H1 (cell line): ENCODE data around the gene CTDP1. TPM values are rescaled to one million over a fixed set of nuclear protein-coding genes. Genes with fewer than 3 reads are reported as not detected.

Source experiments
- CTCF ChIA-PET: fragments of 300-600 bp; sonication (Branson Sonifier 250); formaldehyde crosslinking; loops from one replicate; lab custom pipeline; 2021; ENCODE audit not compliant: partially characterized antibody; lab: Charles Lee
- POLR2A ChIA-PET: fragments of 300-600 bp; sonication (Branson Sonifier 250); formaldehyde crosslinking; loops from one replicate; lab custom pipeline; 2021; ENCODE audit warnings: inconsistent platforms; ENCODE audit not compliant: partially characterized antibody; lab: Charles Lee
- DNase-seq, 2 experiments: peaks; one replicate each; pipeline versions ENCODE4 v3.0.0 to v3.0.0-alpha.2; 2010 to 2022; ENCODE audit warnings: low spot score in 2 of 2, low read depth in 1 of 2, mixed read lengths in 1 of 2
- FAIRE-seq: peaks from 2 replicates; lab custom pipeline; 2011; peaks lifted over from hg19 to GRCh38; lab: Jason Lieb, UNC
- H2AFZ ChIP-seq: 2 replicates; pipeline ENCODE4 v1.8.1; 2012; ENCODE audit warnings: low read length, inconsistent platforms
- H2AK5ac ChIP-seq: 2 replicates; pipeline ENCODE4 v1.6.1; 2013; ENCODE audit warnings: low read depth, low read length
- H2BK120ac ChIP-seq: replicated peaks from 2 replicates; pipeline ENCODE3; 2013; ENCODE audit warnings: low read depth, low read length, inconsistent platforms
- H2BK12ac ChIP-seq: 2 replicates; pipeline ENCODE4 v1.6.1; 2013; ENCODE audit warnings: low read depth, low read length
- H2BK15ac ChIP-seq: 2 replicates; pipeline ENCODE4 v1.6.1; 2013; ENCODE audit warnings: low read length
- H2BK20ac ChIP-seq: 2 replicates; pipeline ENCODE4 v1.6.1; 2013; ENCODE audit warnings: low read length
- H2BK5ac ChIP-seq: 2 replicates; pipeline ENCODE4 v1.6.1; 2013; ENCODE audit warnings: low read depth, low read length
- H3K14ac ChIP-seq: 2 replicates; pipeline ENCODE4 v1.6.1; 2013; ENCODE audit warnings: inconsistent platforms; ENCODE audit not compliant: insufficient read length
- H3K18ac ChIP-seq: 2 replicates; pipeline ENCODE4 v1.6.1; 2013; ENCODE audit warnings: low read length; ENCODE audit errors: extremely low read depth
- H3K23ac ChIP-seq: 2 replicates; pipeline ENCODE4 v1.6.1; 2013; ENCODE audit warnings: inconsistent platforms; ENCODE audit not compliant: insufficient read length
- H3K23me2 ChIP-seq: 2 replicates; pipeline ENCODE4 v1.6.1; 2013; ENCODE audit warnings: low read depth, low read length
- H3K27ac ChIP-seq: 2 replicates; pipeline ENCODE4 v1.6.1; 2011; ENCODE audit warnings: low read depth, low read length, inconsistent platforms
- H3K27me3 ChIP-seq, 4 experiments: replicated peaks in 1 of 4; 1 replicate in 1 of 4; 2 replicates in 3 of 4; pipeline versions ENCODE4 v1.6.1 to v1.8.1; 2011 to 2013; ENCODE audit warnings: low read length in 3 of 4, mild to moderate bottlenecking in 3 of 4, inconsistent platforms in 2 of 4, mixed read lengths in 2 of 4, moderate library complexity in 1 of 4; ENCODE audit not compliant: control insufficient read depth in 3 of 4, insufficient read depth in 3 of 4; ENCODE audit errors: extremely low read depth in 1 of 4
- H3K36me3 ChIP-seq, 4 experiments: 2 replicates each; pipeline versions ENCODE4 v1.6.1 to v1.8.1; 2011 to 2013; ENCODE audit warnings: mild to moderate bottlenecking in 4 of 4, low read length in 3 of 4, moderate library complexity in 2 of 4, control low read depth in 1 of 4, inconsistent platforms in 1 of 4; ENCODE audit not compliant: insufficient read depth in 4 of 4, control insufficient read depth in 2 of 4
- H3K4ac ChIP-seq: replicated peaks from 2 replicates; pipeline ENCODE3; 2013; ENCODE audit warnings: low read length, low read depth, mixed read lengths, inconsistent platforms; ENCODE audit not compliant: insufficient read length
- H3K4me1 ChIP-seq, 4 experiments: replicated peaks in 1 of 4; 1 replicate in 1 of 4; 2 replicates in 3 of 4; pipeline versions ENCODE4 v1.6.1 to v1.8.1; 2011 to 2013; ENCODE audit warnings: low read length in 3 of 4, inconsistent platforms in 2 of 4, mixed read lengths in 1 of 4; ENCODE audit not compliant: insufficient read depth in 4 of 4, control insufficient read depth in 3 of 4
- H3K4me2 ChIP-seq, 2 experiments: 2 replicates each; pipeline versions ENCODE4 v1.6.1 to v1.8.1; 2011 to 2013; ENCODE audit warnings: low read depth in 2 of 2, low read length in 2 of 2, control low read depth in 1 of 2, inconsistent platforms in 1 of 2, mild to moderate bottlenecking in 1 of 2; ENCODE audit not compliant: insufficient read depth in 1 of 2
- H3K4me3 ChIP-seq, 4 experiments: fragments of 200-600, 300-600 bp in 1 of 4; sonication (generic), shearing (Covaris generic), sonication (Bioruptor Twin) in 1 of 4; 2 replicates each; pipeline versions ENCODE4 v1.5.1 to v1.8.1; 2011 to 2016; ENCODE audit warnings: low read length in 4 of 4, low read depth in 3 of 4, control low read depth in 2 of 4, inconsistent platforms in 2 of 4, mild to moderate bottlenecking in 2 of 4, mixed read lengths in 1 of 4, moderate library complexity in 1 of 4; ENCODE audit not compliant: insufficient read depth in 2 of 4; ENCODE audit errors: extremely low read depth in 1 of 4
- H3K56ac ChIP-seq: replicated peaks from 2 replicates; pipeline ENCODE3; 2013; ENCODE audit warnings: low read depth, mild to moderate bottlenecking, mixed read lengths, low read length, inconsistent platforms; ENCODE audit not compliant: insufficient read length
- H3K79me1 ChIP-seq: 2 replicates; pipeline ENCODE4 v1.6.1; 2013; ENCODE audit warnings: low read depth, low read length, control low read depth
- H3K79me2 ChIP-seq, 2 experiments: 2 replicates each; pipeline versions ENCODE4 v1.6.1 to v1.8.1; 2012 to 2013; ENCODE audit warnings: low read length in 2 of 2, mild to moderate bottlenecking in 2 of 2, inconsistent platforms in 1 of 2; ENCODE audit not compliant: insufficient read depth in 2 of 2, control insufficient read depth in 1 of 2
- H3K9ac ChIP-seq, 4 experiments: replicated peaks in 1 of 4; 1 replicate in 1 of 4; 2 replicates in 3 of 4; pipeline versions ENCODE4 v1.6.1 to v1.8.1; 2011 to 2013; ENCODE audit warnings: low read depth in 3 of 4, low read length in 3 of 4, control low read depth in 2 of 4, mild to moderate bottlenecking in 2 of 4, moderate library complexity in 2 of 4, inconsistent platforms in 1 of 4; ENCODE audit errors: extremely low read depth in 1 of 4
- H3K9me3 ChIP-seq, 2 experiments: 2 replicates each; pipeline versions ENCODE4 v1.6.1 to v1.8.1; 2012 to 2013; ENCODE audit warnings: mild to moderate bottlenecking in 2 of 2, moderate library complexity in 2 of 2, control low read depth in 1 of 2, inconsistent platforms in 1 of 2, low read depth in 1 of 2, low read length in 1 of 2, mixed read lengths in 1 of 2; ENCODE audit not compliant: insufficient read depth in 2 of 2
- H4K20me1 ChIP-seq, 2 experiments: replicated peaks in 1 of 2; 2 replicates each; pipeline versions ENCODE3 to v1.8.1; 2011 to 2013; ENCODE audit warnings: inconsistent platforms in 2 of 2, low read length in 2 of 2, mild to moderate bottlenecking in 1 of 2; ENCODE audit not compliant: insufficient read depth in 2 of 2, control insufficient read depth in 1 of 2
- H4K5ac ChIP-seq: 2 replicates; pipeline ENCODE4 v1.6.1; 2013; ENCODE audit warnings: low read length, low read depth, mixed read lengths, inconsistent platforms; ENCODE audit not compliant: insufficient read length
- H4K8ac ChIP-seq: 2 replicates; pipeline ENCODE4 v1.8.0; 2013; ENCODE audit warnings: mild to moderate bottlenecking, moderate library complexity, low read length, inconsistent platforms; ENCODE audit not compliant: insufficient read depth; ENCODE audit errors: extremely low read depth
- H4K91ac ChIP-seq: replicated peaks from 2 replicates; pipeline ENCODE3; 2013; ENCODE audit warnings: low read length, mixed read lengths, inconsistent platforms; ENCODE audit not compliant: insufficient read length
- KDM1A ChIP-seq: fragments of 200-600, 300-600 bp; sonication (generic); IDR thresholded peaks from 2 replicates; pipeline ENCODE4 v1.7.1; 2016; ENCODE audit warnings: mild to moderate bottlenecking, low read length, borderline replicate concordance
- KDM4A ChIP-seq: IDR thresholded peaks from one replicate; pipeline ENCODE4 v1.7.1; 2012; ENCODE audit warnings: low read depth, mild to moderate bottlenecking, moderate library complexity, low read length, inconsistent platforms; ENCODE audit not compliant: severe bottlenecking
- KDM5A ChIP-seq: fragments of 200-600 bp; IDR thresholded peaks from 2 replicates; pipeline ENCODE4 v1.7.1; 2012; ENCODE audit warnings: mild to moderate bottlenecking, low read length, inconsistent platforms, mixed read lengths
- SIX5 ChIP-seq: IDR thresholded peaks from 2 replicates; pipeline ENCODE4 v1.6.1; 2011; ENCODE audit warnings: mild to moderate bottlenecking, low read depth, low read length
- TAF1 ChIP-seq: IDR thresholded peaks from 2 replicates; pipeline ENCODE4 v1.6.1; 2011; ENCODE audit warnings: mild to moderate bottlenecking, low read depth, low read length
- TBP ChIP-seq: IDR thresholded peaks from 2 replicates; pipeline ENCODE4 v1.6.1; 2011; ENCODE audit warnings: low read depth, low read length, improper control_type of control experiment
- WGBS, 2 experiments: shearing (Covaris generic) in 1 of 2; methylation state at CpG; one replicate each; pipeline versions ENCODE4 v1.1.6 to v1.1.7; 2013 to 2015; ENCODE audit warnings: low lambda C conversion rate in 2 of 2, mixed read lengths in 2 of 2, inconsistent platforms in 1 of 2, low coverage in 1 of 2, missing lambda C conversion rate in 1 of 2; ENCODE audit not compliant: insufficient replicate concordance in 2 of 2, insufficient coverage in 1 of 2, insufficient read length in 1 of 2; ENCODE audit errors: extremely low coverage in 1 of 2, missing lambda C conversion rate in 1 of 2; 5-methylcytosine and 5-hydroxymethylcytosine counted together
- polyA plus RNA-seq, 7 experiments: library from polyadenylated mRNA; depleted of rRNA in 3 of 7; stranded (reverse) in 5 of 7; unstranded in 2 of 7; fragments of >200 nt in 5 of 7; fragments of 200-250 nt in 2 of 7; gene quantifications; 1 replicate in 5 of 7; 2 replicates in 1 of 7; 4 replicates in 1 of 7; pipeline versions ENCODE4 v1.2.1 to v1.2.3, GENCODE V29; 2011 to 2013; ENCODE audit warnings: missing spikeins in 2 of 7, mixed read lengths in 2 of 7
- total RNA-seq: library from RNA; stranded (reverse); fragmentation: NEBNext Ultra II Directional; extraction: Animal tissue kit (Norgen Biotek cat#: 25700); gene quantifications from 2 replicates; pipeline ENCODE4 v1.2.1, GENCODE V29; 2021

CTDP1 gene
- total and polyA plus RNA-seq, 2 of the 8 experiments (the other 6 are each of a cell fraction or from before 2014, with no cell fraction given) = 16.6 to 37.0 TPM

DNA sequence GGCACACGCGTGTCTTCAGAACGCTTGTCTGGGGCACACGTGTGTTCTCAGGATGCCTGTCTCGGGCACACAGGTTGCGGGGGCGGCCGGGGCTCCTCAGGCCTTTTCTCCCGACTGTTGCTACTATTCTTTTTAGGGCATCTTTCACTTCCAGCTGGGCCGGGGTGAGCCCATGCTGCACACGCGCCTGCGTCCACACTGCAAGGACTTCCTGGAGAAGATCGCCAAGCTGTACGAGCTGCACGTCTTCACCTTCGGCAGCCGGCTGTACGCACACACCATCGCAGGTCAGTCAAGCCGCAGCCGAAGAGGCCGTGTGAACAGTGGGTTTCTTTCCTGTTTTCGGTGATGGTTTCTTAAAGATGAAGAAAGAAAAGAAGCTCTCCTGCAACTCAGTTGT is 25.0 kb downstream of the CTDP1 start:
- Histone ChIP-seq H3K23ac (no peak overlapping the region), H2BK120ac (no peak overlapping the region), H2BK15ac (no peak overlapping the region), H3K23me2 (no peaks in the 10 kb centered on the region; the same call in 1 of the 2 replicates), H3K79me1 (peaks cover 2% of the 10 kb centered on the region), H3K56ac (no peak overlapping the region), H3K9ac (no peak overlapping the region), H2BK20ac (no peak overlapping the region), H2AK5ac (no peak overlapping the region), H3K18ac (no peak overlapping the region), H3K27me3 (no peaks in the 10 kb centered on the region), H4K5ac (no peak overlapping the region), H4K91ac (no peak overlapping the region), H2BK12ac (no peak overlapping the region), H2BK5ac (no peak overlapping the region), H3K4ac (no peak overlapping the region), H3K27ac (no peak overlapping the region), H3K79me2 (peaks cover 0 to 16% of the 10 kb centered on the region in 2 experiments; a peak in 2 of 4 replicates), H3K4me1 (peaks cover 0 to 2% (median 0%) of the 10 kb centered on the region in 4 experiments; a peak in 1 of 7 replicates), H3K4me2 (no peak overlapping the region), H3K14ac (no peak overlapping the region), H3K9me3 (no peaks in the 10 kb centered on the region), H2AFZ (no peak overlapping the region), H4K20me1 (peaks cover 11 to 18% of the 10 kb centered on the region in 2 experiments), H3K4me3 (no peak overlapping the region), H4K8ac (no peak overlapping the region), H3K36me3 (peaks cover 0 to 37% (median 22%) of the 10 kb centered on the region in 4 experiments; a peak in 6 of 8 replicates)
- DNase-seq = no peak
- WGBS, 2 experiments = 94% methylated on average over 24 of the region's 24 CpGs; no CpG with 5 or more reads in 1 of the 2 experiments
- ChIA-PET CTCF (interaction anchor here (0.8 kb wide), 1 partner anchor 9 kb away, joined by 3 read pairs; no protein-coding TSS in a partner anchor), POLR2A (no interaction called here)
- FAIRE-seq = no peak
- TF ChIP-seq TBP (no peak), KDM4A (no peak), SIX5 (no peak), KDM1A (no peak), TAF1 (no peak), KDM5A (no peak)
